Activated naive CD4-positive, alpha-beta T cell treated with anti-CD3 and anti-CD28 coated beads, Interleukin-2, amount 50 U/mL, for 16 hours (primary cell): Measurements from ENCODE around the gene GRAMD1B.

ENCODE experiments used
- DNase-seq: peaks from one replicate; pipeline ENCODE4 v3.0.0-alpha.2; 2020

Gene GRAMD1B

GRCh38 chr11:123575441-123575840 is 145.4 kb downstream of the GRAMD1B start:
- DNase-seq = no peak

DNA sequence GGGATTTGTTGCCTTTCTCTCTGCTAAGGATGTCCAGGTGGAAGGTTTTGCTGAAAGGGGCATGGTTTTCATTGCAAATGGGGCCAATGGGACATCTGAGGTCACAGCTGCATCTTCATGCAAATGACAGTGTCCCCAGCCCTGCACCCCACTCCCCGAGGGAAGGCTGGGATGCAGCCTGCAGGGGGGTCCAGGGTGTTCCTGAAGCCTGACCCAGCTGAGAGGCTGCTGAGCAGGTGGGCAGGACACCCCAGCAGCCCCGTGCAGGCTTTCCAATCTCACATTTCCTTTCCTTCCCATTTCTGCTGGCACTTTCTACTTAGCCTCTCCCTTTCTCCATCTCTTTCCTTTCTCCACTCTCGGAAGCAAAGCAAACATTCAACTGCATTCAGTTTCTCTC is 146.0 kb downstream of the GRAMD1B start:
- no peak for DNase-seq

- no peak for DNase-seq
Observed at GRCh38 chr11:123576501-123576900, 146.4 kb downstream of the GRAMD1B start.

DNA sequence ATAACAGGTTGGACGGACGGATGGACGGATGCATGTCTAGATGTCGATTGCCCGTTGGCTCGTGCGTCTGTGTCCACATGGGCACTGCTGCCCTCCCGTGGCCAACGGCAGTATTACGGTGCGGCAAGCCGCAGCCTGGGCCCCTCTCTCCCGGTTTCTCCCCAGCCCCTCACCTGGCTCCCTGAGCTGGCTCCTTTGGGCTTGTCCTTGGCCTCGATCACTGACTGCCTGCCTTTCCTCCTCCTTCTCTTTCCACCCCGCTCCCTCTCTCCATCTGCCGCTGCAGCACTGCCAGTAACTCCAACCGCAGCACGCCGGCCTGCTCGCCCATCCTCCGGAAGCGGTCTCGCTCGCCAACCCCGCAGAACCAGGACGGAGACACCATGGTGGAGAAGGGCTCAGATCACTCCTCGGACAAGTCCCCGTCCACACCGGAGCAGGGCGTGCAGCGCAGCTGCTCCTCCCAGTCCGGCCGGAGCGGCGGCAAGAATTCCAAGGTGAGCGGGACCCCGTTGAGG is 147.1 kb downstream of the GRAMD1B start:
- DNase-seq = peak; percentile 71

DNA sequence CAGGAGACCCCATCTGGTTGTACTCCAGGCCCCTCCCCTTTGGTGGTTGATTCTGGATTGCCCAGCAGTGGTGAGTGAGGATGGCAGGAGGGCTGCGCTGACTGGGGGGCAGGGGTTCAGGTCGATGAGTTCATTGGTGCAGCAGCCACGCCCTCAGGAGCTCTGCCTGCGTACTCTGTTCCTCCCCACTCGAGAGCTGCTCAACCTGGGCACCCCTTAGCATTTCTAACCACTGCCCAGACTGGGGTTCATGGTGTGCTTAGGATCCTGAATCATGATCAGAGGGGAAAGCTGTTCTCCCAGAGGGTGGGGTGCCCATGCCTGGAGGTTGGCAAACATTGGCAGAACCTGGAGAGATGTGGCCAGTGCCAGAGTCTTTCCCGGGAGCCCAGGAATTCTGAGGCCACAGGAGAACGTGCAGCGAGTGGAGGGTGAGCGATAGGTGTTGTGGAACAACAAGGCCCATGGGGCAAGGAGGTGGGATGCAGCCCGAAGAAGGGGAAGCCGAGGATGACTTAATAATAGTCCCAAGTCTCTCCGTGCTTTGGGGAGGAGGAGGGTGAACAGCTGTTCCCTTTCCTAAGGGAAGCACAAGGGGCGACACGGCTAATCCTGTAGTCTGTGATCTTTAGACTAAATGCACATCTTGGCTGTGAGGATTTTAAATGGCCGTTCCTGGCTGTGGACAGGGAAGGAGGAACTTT is 148.9 kb downstream of the GRAMD1B start:
- no peak for DNase-seq

DNA sequence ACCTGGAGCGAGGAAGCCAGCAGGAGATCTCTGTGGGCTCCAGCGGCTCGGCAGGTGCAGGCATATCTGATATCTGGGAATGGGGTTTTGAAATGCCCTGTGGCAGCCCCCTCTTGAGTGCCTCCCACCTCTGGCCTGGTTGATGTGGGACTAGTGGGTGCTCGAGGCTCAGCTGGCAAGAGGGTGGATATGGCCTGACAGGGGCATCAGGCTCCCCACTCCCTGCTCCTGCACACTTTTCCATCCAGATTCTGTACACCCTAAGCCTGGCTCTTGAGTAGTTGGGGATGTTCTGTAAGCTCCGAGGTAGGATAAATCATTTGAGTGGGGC is 149.4 kb downstream of the GRAMD1B start:
- DNase-seq = no peak

DNA sequence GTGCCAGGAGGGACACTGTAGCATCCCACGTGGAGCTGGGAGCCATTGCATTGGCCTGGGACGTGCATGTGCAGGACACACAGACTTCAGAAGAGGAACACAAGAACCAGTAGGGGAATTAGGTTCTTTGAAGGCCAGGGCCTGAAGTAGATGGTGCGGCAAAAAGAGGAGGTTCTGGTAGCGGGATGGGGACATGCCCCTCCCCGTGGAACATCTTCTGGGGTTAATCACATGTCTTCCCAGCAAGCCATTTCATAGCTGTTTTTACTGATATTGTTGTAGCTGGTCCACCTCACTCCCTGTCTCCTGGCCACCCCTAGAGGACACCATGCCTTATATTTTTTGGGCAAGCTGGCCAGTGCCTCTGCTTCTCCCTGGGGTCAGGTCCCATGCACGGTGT is 150.1 kb downstream of the GRAMD1B start:
- no peak for DNase-seq

- peak; percentile 70 for DNase-seq
Observed at GRCh38 chr11:123580557-123581275, 150.6 kb downstream of the GRAMD1B start.

GRCh38 chr11:123581651-123582399 is 151.8 kb downstream of the GRAMD1B start:
- DNase-seq = no peak

GRCh38 chr11:123582992-123583504 is 153.0 kb downstream of the GRAMD1B start:
- no peak for DNase-seq

GRCh38 chr11:123584186-123584585 is 154.1 kb downstream of the GRAMD1B start:
- no peak for DNase-seq

DNA sequence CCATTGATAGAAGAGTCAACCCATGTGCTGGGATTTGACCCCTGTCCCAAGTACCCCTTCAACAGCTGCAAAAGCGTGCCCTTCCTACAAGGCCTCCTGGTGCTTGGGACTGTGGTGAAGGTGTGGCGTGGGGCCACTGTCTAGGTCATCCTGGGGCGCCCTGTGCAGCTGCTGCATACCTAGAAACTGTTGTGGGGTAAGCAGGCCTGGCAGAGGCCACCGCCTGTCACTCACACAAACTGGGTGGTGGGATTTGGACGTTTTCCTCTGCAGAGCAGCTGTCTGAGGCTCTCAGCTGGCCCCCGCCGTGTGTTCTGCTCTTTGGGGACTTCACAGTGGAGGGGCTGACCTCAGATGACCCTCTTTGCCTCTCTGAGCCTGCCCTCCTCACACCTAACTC is 154.7 kb downstream of the GRAMD1B start:
- DNase-seq = no peak

- no peak for DNase-seq
Observed at GRCh38 chr11:123585206-123585605, 155.1 kb downstream of the GRAMD1B start.

- no peak for DNase-seq
Observed at GRCh38 chr11:123585706-123586105, 155.6 kb downstream of the GRAMD1B start.

DNA sequence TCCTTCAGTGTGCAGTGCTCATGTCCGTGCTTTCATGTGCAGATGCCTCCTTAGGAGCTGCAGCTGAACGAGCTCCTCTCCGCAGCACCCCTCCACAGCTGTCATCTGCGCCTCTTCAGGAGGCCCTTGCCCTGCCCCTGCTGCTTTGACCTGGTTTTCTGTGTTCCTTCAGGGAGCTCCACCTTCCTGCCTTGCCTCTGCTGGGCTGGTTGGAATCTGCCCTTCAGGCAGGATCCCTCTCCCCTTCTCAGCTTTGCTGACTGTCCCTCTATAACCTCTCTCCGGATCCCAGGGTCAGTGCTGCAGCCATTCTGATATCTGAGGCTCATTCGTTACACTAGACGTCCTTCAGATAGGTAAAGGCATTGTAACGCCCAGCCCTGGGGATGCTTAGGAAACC is 156.5 kb downstream of the GRAMD1B start:
- no peak for DNase-seq

DNA sequence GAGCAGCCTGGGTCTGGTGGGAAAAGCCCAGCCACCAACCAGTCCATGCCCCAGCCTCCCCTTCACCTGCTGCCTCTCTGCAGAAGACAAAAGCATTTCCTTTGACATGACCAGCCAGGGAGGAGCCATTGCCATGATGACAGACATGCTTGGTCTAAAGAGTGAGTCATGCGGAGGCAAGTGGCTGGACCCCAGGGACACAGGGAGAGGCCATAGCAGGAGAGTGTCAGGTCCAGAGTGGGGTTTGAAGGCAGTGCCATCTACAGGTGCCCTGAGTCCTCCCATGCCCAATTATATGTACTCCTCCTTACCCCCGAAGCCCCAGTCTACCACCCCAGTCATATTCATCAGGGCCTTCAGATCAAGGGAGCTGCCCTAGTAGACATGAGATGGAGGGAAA is 157.0 kb downstream of the GRAMD1B start:
- no peak for DNase-seq

- no peak for DNase-seq
Observed at GRCh38 chr11:123587559-123587958, 157.5 kb downstream of the GRAMD1B start.

DNA sequence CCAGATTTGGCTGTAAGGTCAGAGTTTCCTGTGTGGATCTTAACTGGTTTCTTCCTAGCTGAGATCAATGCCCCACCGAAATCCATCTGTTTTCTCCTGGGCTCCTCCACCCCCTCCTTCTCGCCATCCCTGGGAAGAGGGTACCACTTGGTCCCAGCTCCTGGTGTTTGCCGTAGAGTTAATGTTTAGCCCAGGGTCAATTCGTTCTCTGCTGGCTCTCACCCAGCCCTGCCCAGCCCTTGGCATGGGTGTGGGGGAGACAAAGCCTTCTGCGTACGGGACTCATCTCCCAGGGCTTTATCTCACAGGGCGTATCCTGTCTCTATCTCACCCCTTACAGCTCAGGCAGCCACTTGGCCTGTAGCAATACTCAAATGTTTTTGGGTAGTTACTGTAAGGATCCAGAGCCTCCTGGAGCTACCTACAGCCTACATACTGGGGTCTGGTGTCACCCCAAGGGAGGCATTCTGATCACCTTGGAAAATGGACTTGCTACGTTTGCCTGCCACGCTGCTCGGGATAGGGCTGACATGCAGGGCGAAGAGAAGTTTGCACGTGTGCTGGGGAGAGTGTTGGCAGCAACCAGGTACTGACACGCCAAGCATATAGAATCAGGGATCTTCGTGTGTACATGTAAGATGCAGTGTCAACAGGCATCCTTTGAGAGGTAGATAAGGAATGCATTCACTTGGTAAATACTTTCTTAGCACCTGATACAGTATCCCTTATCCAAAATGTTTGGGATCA is 158.2 kb downstream of the GRAMD1B start:
- DNase-seq = no peak

- DNase-seq = no peak
Observed at GRCh38 chr11:123588864-123589262, 158.8 kb downstream of the GRAMD1B start.

GRCh38 chr11:123590296-123590912 is 160.3 kb downstream of the GRAMD1B start:
- no peak for DNase-seq

DNA sequence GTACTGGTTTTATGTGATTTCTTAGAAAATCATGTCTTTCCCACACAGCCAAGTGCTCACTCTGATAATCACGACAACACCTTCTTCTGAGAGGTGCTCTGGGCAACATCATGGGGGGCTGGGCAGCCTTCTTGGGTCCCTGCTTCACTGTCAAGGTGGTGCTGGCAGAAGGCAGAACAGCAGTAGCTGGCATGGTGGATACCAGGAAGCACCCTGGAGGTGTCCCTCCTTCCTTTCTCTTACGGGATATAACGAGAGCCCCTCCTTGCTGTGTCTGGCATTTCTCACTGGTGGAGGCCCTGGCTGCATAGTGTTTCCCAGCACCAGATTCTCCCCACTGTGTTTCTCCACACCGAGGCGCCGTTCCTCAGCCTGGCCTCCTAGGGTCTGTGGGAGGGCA is 163.5 kb downstream of the GRAMD1B start:
- DNase-seq = no peak

DNA sequence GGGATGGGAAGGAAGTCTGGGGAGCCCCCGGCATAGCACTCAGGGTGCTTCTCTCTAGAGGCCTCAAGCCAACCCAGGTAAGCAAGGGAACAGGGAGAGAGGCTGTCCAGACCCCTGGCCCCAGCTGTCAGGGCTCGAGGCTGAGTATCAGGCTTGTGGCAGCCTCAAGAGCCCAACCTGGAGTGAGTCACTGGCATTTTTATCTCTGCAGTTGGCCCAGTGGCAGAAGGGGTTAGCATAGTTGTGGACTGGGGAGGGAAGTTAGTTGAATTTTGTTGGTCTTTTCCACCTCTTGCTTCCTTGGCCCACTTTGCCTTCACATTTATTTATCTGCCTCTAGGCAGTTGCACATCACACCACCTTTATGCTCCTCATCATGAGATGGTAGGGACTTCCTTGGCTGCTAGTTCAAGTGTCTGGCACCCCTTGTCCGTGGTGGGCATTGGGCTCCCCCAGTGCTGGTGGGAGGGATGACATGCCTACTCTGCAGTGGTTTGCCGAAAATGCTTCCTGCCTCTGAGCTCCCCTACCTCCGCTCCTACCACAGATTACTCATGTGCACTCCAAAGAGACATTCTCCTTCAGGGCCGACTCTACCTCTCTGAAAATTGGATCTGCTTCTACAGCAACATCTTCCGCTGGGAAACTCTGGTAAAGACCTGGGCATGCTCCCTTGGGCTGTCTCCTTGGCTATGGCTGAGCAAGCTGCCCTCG is 164.3 kb downstream of the GRAMD1B start:
- DNase-seq = no peak
